ENCODE data around the gene RRP1. TPM values are rescaled to one million over a fixed set of nuclear protein-coding genes. Genes with fewer than 3 reads are reported as not detected.

Gene RRP1
- total RNA-seq, 1 experiment from 2014 or later = 53.9 TPM

- no peak overlapping the region for H2AFZ ChIP-seq (ENCODE audit: low read depth, low read length, poor library complexity, severe bottlenecking)
- no peaks in the 10 kb centered on the region for H3K36me3 ChIP-seq (ENCODE audit: control insufficient read depth in 1 of 2, insufficient read depth in 2 of 2, low read length in 2 of 2)
- TF ChIP-seq ZFX (IDR thresholded peaks at IDR 0.05) = no peak
- TF ChIP-seq SP1 (IDR thresholded peaks at IDR 0.05; ENCODE audit: low read depth) = no peak
- TF ChIP-seq EZH2phosphoT487 (IDR thresholded peaks at IDR 0.05; ENCODE audit: borderline replicate concordance) = no peak
- no peak for TF ChIP-seq ATF3 (IDR thresholded peaks at IDR 0.05)
- no peak for TF ChIP-seq RAD21 (IDR thresholded peaks at IDR 0.05; ENCODE audit: low read depth)
- no peak for TF ChIP-seq MAX (IDR thresholded peaks at IDR 0.05)
- TF ChIP-seq CBX3 (IDR thresholded peaks at IDR 0.05; ENCODE audit: low read depth) = no peak
- no peak for TF ChIP-seq FOSL1 (IDR thresholded peaks at IDR 0.05; ENCODE audit: low read depth)
- no peak for TF ChIP-seq SRF (IDR thresholded peaks at IDR 0.05; ENCODE audit: low read depth)
- no peak for TF ChIP-seq JUND (IDR thresholded peaks at IDR 0.05)
- no peak for TF ChIP-seq POLR2A (IDR thresholded peaks at IDR 0.05; ENCODE audit: borderline replicate concordance, extremely low read depth, insufficient read depth, insufficient read length)
- no peak for TF ChIP-seq YY1 (IDR thresholded peaks at IDR 0.05; ENCODE audit: extremely low read depth, insufficient replicate concordance, low read depth, low read length)
- TF ChIP-seq ZNF274 (IDR thresholded peaks at IDR 0.05; ENCODE audit: low read depth, low read length) = no peak
- TF ChIP-seq TCF7L2 (IDR thresholded peaks at IDR 0.05; ENCODE audit: borderline replicate concordance, extremely low read depth, insufficient read depth, insufficient read length) = no peak
- no peak for TF ChIP-seq SIN3A (IDR thresholded peaks at IDR 0.05; ENCODE audit: low read depth)
- TF ChIP-seq CTCF (IDR thresholded peaks at IDR 0.05 in 2 of 3, conservative IDR thresholded peaks at IDR 0.05 in 1 of 3; ENCODE audit: borderline replicate concordance in 1 of 3, insufficient read depth in 1 of 3, low read depth in 2 of 3, low read length in 2 of 3) = no peak
- no peak for TF ChIP-seq REST (IDR thresholded peaks at IDR 0.05; ENCODE audit: low read depth)
- no peak for TF ChIP-seq ELF1 (IDR thresholded peaks at IDR 0.05; ENCODE audit: borderline replicate concordance, low read depth)
- ChIA-PET RAD21 (ENCODE audit: low non-redundant PET in 1 of 2, low total read pairs in 2 of 2, uncharacterized antibody in 2 of 2, unreplicated experiment in 2 of 2) (no interaction called here), CTCF (no interaction called here), POLR2A (no interaction called here)
- H3K9ac ChIP-seq (ENCODE audit: low read length) = no peak overlapping the region
- ATAC-seq (no peak), DNase-seq (ENCODE audit: low read depth, low spot score) (no peak)
- no peaks in the 10 kb centered on the region for H3K9me2 ChIP-seq (ENCODE audit: insufficient read depth)
- no peaks in the 10 kb centered on the region for H4K20me1 ChIP-seq (ENCODE audit: insufficient read depth)
- no peaks in the 10 kb centered on the region for H3K4me1 ChIP-seq (ENCODE audit: control insufficient read depth in 1 of 2, insufficient read depth in 2 of 2, low read length in 2 of 2)
- no peak overlapping the region for H3K4me2 ChIP-seq (ENCODE audit: low read length)
- H3K79me2 ChIP-seq (ENCODE audit: insufficient read depth, low read length) = no peaks in the 10 kb centered on the region
- no peaks in the 10 kb centered on the region for H3K27me3 ChIP-seq (ENCODE audit: insufficient read depth, low read length)
- no peak overlapping the region for H3K27ac ChIP-seq (ENCODE audit: low read depth, low read length)
- intact Hi-C loops (cut with micrococcal nuclease) = no loop called here
- no peaks in the 10 kb centered on the region for H3K9me3 ChIP-seq (ENCODE audit: control insufficient read depth in 1 of 2, insufficient read depth in 1 of 2, low read depth in 1 of 2, low read length in 2 of 2)
- no TSS peak for BruUV-seq (replicated peaks)
- H3K4me3 ChIP-seq (replicated peaks in 1 of 2; ENCODE audit: low read depth in 1 of 2, low read length in 2 of 2) = no peak overlapping the region
Measured at GRCh38 chr21:43834146-43834905, 44.9 kb downstream of the RRP1 start.
